Stromal cell of bone marrow (primary cell): ENCODE results near the gene MDFI.

Source experiments
- DNase-seq: peaks from one replicate; pipeline ENCODE4 v3.0.0-alpha.2; 2012; ENCODE audit warnings: low read depth

MDFI gene

GRCh38 chr6:41634657-41635056, 3.6 kb upstream of the MDFI start:
- no peak for DNase-seq

GRCh38 chr6:41635365-41635764, 2.9 kb upstream of the MDFI start:
- DNase-seq = no peak

GRCh38 chr6:41636833-41637193, 1.5 kb upstream of the MDFI start:
- no peak for DNase-seq

GRCh38 chr6:41637194-41638001, 870 bp upstream of the MDFI start:
- no peak for DNase-seq

- DNase-seq = no peak
These were observed 904 bp downstream of the MDFI start for GRCh38 chr6:41638935-41639808.

GRCh38 chr6:41639809-41640371, 1.6 kb downstream of the MDFI start:
- DNase-seq = no peak

GRCh38 chr6:41640426-41640825, 2.2 kb downstream of the MDFI start:
- no peak for DNase-seq

GRCh38 chr6:41641352-41641925, 3.2 kb downstream of the MDFI start:
- DNase-seq = no peak

GRCh38 chr6:41642090-41642959, 4.1 kb downstream of the MDFI start:
- DNase-seq = no peak

GRCh38 chr6:41642960-41643898, 5.0 kb downstream of the MDFI start:
- no peak for DNase-seq

GRCh38 chr6:41643899-41644269, 5.6 kb downstream of the MDFI start:
- DNase-seq = no peak

- DNase-seq = no peak
These were observed 6.1 kb downstream of the MDFI start for GRCh38 chr6:41644297-41644879.

- DNase-seq = no peak
These were observed 6.8 kb downstream of the MDFI start for GRCh38 chr6:41645007-41645618.

GRCh38 chr6:41646026-41646795, 7.9 kb downstream of the MDFI start:
- no peak for DNase-seq

GRCh38 chr6:41647061-41647511, 8.8 kb downstream of the MDFI start:
- no peak for DNase-seq

- DNase-seq = no peak
These were observed 9.9 kb downstream of the MDFI start for GRCh38 chr6:41648070-41648585.

- DNase-seq = no peak
These were observed 10.7 kb downstream of the MDFI start for GRCh38 chr6:41648921-41649320.

- DNase-seq = no peak
These were observed 11.3 kb downstream of the MDFI start for GRCh38 chr6:41649596-41649995.

GRCh38 chr6:41650120-41650519, 11.9 kb downstream of the MDFI start:
- no peak for DNase-seq
